ENCODE results near the gene PRSS22.

The PRSS22 gene

DNA sequence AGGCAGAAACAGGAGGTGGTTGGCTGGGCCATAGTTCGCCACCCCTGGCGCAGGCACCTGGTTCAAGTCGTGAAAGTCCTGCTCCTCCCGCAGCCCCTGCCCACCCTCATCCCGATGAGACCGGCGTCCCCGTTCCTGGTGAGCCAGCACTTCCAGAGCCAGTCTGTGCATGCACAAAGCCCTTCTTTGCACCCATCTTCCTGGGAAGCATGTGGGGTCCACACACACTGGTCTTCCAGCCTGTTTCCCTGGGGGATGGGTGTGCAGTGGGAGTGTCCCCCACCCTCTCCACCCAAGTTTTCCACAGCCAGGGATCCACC lies 29.5 kb downstream of the PRSS22 start:
- DNase-seq = no peak

DNA sequence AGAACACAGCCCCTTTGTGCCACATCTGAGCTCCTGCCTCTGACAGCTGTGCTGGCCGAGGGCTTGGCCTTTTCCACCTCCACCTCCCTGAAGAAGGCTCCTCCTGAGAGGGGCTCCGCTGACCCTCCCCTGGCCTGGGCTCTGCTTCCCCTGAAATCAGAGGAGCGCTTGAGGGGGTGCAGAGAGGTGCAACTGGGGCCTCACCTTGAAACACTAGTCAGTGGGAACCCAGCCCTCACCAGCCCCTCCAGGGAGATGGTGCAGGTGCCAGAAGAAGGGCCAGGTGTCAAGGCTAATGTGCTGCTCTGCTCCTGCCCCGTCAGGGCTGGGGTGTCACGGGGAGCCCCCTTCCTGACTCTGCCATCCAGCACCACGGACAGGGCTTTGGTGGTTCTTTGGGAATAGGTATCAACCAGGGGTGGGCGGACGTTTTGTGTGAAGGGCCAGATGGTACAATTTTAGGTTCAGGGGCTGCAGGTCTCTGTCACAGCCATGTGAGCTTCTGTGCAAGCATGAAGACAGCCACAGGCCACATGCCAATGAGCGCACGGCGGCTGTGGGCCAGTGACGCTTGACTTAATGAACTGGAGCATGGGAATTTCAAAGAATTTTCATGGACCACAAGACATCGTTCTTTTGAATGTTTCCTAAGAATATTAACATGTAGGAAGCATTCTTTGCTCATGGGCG lies 30.0 kb downstream of the PRSS22 start:
- no peak for DNase-seq

DNA sequence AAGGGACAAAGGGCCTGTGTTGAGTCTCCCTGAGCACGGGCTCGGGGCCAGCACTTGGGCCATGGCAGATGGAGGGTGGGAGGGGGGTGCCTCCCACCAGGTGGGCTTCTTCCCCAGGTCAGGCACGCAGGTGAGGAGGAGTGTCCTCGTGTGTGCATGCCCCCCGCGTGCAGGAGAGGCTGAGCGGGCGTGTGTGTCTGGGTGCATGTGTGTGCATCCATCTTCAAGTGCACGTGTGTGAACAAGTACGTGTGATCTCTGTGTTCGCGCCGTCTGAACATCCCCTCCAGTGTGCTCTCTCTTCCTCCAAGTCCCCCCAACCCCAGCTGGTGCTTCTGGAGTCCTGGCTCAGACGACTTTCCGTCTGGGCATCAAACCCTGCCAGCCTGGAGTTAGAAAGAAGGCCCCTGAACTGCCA lies 30.6 kb downstream of the PRSS22 start:
- DNase-seq = no peak

DNA sequence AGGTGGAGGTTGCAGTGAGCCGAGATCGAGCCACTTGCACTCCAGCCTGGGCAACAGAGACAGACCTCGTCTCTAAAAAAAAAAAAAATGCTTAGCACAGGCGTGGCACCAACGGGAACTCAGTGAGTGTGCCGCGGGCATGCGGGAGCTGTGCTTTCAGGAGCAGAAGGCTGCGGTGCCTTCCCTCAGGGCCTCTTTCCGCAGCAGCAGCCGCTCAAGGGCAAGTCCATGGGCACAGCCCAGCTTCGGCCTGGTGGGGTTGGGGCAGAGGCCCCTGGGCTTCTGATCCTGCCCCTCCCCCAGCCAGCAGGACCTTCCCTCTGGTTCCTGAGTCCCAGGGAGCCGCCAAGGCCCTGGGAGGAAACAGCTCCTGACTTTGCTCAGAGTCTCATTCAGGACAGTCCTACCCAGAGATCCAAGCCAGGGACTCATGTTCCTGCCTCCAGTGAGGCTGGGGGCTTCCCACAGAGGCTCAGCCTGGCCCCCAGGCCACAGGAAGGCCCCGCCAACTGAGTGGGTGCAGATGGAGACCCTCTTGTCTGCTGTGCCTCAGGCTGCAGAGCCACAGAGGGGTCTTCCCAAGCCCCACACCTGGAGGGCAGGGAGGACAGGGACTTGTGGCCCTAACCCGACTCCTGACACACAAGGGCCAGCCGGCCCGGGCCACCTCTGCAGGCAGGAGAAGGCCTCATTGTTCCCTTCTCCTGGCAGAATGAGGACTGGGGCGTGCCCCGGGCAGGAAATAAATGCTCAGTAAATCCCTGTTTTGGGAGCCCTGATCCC lies 31.2 kb downstream of the PRSS22 start:
- no peak for DNase-seq

DNA sequence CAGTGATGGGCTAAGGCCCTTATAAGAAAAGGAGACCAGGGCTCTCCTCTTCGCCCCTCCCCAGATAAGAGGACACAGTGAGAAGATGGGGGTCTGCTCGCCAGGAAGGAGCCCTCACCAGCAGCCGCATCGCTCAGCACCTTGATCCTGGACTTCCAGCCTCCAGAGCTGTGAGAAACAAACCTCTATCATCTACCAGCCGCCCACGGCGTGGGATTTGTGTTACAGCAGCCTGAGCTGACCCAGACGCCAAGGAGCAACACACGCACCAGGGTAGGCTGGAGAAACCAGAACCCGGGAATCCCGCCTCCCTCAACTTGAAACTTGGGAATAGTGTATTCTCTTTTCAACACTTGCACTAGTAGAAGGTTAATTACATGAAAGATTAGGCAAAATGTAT lies 32.1 kb downstream of the PRSS22 start:
- DNase-seq = no peak

DNA sequence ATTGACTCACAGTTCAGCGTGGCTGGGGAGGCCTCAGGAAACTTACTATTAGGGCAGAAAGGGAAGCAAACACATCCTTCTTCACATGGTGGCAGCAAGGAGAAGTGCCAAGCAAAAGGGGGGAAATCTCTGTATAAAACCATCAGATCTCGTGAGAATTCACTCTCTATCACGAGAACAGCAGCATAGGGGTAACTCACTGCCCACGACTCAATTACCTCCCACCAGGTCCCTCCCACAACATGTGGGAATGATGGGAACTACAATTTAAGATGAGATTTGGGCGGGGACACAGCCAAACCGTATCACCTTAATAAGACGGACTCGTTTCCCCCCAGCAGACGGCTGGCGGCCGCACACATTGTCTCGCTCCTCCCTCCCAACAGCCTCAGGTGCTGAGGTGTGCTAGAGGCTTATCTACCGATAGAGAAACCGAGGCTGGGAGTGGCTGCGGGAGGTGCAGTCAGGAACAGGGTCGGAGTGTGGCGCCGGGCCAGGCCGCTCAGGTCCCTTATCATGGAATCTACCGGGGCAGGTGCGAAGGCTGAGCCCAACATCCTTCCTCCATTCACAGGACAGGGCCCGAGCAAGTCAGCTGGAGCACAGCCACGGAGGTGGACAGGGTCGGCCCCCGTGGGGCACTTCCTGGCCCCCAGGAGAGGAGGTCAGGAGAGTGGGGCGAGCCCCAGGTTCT lies 32.8 kb downstream of the PRSS22 start:
- no peak for DNase-seq

DNA sequence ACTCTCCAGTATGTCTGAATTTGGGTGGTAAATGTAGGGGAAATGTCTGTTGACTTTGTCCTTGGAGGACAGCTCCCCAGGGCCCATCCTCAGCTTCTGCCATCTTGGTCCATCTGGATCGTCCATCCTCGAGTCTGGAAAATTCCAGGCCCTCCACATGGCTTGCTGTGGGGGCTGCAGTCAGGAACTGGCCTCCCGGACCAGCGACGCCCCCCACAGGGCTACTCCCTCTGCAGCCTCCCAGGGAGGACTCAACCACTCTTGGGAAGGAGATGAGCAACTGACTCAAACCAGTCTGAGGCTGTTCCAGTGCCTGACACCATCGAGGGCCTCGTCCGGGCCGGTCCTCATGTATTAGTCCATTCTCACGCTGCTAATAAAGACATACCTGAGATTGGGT lies 33.3 kb downstream of the PRSS22 start:
- no peak for DNase-seq

DNA sequence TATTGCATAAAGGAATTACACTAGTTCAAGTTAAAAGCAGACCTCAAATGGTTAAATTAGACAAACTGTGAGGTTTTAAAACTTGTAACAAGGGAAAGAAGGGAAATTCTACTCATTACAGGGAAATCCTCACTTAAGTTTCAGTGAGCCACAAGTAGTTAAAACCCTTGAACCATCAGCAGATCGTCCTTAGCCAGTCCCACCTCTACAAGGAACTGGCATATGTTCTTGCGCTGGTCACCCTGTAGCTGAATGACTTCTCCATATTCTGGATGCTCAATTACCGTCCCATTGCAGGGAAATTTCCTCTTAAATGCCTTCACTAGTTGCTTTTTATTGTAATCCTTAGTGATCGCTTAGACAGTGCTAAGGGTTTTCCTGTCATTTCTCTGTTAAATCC lies 35.5 kb downstream of the PRSS22 start:
- no peak for DNase-seq

DNA sequence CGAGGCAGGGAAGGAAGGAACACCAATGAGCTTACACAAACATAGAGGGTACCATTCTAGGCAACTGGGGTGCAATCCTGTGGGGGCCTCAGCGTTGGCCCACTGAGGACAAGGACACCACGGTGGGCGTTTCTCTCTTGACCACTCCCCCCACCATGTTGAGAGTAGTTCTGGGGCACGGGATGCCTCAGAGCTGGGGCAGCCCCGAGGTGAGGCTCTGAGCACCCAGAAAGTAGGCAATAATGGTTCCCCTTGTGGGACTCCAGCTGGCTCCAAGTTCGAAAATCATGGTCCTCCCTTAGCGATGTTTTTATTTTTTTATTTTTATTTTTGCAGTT lies 35.8 kb downstream of the PRSS22 start:
- no peak for DNase-seq

DNA sequence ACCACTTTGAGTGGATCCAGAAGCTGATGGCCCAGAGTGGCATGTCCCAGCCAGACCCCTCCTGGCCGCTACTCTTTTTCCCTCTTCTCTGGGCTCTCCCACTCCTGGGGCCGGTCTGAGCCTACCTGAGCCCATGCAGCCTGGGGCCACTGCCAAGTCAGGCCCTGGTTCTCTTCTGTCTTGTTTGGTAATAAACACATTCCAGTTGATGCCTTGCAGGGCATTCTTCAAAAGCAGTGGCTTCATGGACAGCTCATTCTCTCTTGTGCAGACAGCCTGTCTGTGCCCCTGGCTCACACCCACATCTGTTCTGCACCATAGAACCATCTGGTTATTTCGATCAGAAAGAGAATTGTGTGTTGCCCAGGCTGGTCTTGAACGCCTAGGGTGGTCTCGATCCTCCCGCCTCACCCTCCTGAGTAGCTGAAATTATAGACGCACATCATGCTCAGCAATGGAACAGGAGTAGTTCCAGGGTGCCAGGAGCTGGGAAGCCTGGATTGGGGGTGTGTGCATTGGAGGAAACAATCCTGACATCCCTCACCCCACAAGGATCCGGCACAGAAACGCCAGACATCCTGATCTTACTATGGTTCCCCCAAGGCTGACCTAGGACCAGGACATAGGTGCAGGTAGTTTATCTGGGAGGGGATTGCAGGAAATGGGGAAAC lies 36.3 kb downstream of the PRSS22 start:
- DNase-seq = no peak

DNA sequence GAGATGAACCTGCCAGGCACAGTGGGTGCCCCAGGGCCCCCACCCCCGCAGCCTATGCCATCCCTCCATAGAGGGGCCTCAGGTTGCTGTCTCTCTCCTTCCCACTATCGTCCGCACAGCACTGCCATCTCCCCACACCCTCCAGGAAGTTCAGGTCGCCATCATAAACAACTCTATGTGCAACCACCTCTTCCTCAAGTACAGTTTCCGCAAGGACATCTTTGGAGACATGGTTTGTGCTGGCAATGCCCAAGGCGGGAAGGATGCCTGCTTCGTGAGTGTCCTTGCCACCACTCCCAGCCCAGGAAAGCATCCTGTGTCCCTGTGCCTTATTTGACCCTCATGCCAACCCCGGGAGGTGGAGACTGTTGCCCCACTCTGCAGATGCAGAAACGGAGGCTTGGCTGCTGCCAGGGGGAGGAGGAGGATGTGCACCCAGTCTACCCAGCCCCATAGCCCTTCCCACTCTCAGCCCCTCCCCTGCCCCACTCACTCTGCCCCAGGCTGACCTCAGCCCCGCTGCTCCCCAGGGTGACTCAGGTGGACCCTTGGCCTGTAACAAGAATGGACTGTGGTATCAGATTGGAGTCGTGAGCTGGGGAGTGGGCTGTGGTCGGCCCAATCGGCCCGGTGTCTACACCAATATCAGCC lies 37.0 kb downstream of the PRSS22 start:
- no peak for DNase-seq

DNA sequence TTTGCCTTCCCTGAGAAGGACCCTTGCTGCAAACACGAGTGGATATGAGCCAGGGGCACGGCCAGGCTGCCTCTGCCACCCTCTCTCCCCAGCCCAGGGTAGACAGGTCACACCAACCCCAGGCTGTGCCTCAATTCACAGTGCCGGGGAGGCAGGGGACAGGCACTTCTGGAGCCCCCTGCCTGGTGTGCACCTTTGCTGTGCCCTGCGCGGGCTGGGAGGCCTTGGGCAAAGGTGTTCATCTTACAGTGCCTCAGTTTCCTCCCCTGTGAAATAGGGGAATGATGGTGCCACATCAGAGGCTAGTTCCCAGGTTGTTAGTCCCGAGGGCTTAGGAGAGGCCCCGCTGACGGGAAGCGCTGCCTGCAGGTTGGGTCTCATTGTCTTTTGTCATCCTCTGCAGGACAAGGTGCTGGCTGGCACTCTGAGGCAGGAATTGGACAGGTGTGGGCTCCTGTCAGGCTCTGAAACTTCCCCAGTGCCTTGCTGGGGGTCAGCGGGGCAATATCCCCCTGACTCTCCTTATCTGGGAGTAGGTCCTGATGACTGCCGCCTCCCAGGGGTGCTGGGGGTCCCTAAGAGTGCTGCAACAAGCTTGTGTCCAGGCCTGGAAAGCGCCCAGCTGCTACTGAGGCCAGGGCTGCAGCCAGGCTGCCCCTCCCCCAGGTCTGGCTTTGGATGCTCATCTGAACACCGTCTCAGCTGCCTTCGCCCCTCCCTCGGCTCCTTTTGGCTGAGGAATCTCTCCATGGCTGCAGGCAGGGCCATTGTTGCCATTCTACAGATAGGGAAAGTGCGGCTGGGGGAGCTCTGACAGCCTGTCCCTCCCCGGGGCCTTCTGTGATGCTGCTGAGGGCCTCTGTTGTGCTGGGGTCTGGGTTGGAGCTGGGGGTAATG lies 37.8 kb downstream of the PRSS22 start:
- DNase-seq = no peak

DNA sequence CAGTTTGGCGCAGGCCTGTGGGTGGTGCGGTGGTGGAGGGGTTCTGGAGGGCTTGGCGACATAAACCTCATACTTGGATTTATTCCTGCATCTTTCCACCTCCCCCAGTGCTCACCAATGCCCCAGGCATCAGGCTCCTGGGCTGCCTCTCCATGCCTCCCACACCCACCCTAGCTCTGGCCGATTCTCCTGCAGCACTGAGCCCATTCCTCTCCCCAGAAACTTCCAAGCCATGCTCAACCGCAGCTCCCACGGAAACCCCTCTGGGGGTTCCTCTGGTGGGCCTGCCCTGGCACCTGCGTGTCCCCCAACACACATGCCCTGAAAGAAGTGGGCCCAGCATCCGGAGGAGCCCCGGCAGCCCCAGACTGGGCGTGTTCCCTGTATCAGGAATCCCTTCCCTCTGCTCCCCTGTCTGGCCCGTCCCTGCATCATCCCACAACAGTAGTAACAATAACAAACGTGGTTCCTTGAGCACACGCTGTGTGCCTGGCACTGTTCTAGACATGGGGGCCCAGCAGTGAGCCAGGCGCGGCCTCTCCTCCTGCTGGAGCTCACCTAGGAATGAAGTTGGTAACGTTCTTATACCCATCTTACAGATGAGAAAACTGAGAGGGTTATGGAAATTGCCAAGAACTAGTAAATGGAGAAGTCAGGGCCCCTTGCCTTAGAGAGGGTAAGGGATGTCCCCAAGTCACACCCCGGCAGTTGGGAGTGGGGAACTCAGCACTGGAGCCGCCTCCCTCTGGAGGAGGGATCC lies 38.6 kb downstream of the PRSS22 start:
- no peak for DNase-seq

DNA sequence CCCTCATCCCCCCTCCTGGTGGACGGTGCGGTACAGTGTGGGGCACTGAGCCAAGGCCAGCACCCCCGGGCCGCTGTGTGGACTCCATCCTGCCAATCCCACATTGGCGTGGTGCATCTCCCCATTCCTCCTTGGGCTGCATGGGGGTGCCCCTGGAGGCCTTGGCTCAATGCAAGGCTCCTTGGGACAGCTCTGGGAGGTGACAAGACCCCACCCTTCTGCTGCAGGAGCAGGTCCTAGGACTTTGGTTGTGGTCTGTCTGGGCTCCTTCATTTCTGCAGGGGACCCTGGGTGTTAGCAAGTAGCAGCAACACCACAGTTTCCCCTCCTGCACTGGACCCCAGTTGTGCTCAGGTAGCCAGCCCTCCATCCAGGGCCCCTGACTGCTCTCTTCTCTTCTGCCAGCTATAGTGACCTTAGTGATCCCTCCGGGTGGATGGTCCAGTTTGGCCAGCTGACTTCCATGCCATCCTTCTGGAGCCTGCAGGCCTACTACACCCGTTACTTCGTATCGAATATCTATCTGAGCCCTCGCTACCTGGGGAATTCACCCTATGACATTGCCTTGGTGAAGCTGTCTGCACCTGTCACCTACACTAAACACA lies 39.6 kb downstream of the PRSS22 start:
- no peak for DNase-seq

DNA sequence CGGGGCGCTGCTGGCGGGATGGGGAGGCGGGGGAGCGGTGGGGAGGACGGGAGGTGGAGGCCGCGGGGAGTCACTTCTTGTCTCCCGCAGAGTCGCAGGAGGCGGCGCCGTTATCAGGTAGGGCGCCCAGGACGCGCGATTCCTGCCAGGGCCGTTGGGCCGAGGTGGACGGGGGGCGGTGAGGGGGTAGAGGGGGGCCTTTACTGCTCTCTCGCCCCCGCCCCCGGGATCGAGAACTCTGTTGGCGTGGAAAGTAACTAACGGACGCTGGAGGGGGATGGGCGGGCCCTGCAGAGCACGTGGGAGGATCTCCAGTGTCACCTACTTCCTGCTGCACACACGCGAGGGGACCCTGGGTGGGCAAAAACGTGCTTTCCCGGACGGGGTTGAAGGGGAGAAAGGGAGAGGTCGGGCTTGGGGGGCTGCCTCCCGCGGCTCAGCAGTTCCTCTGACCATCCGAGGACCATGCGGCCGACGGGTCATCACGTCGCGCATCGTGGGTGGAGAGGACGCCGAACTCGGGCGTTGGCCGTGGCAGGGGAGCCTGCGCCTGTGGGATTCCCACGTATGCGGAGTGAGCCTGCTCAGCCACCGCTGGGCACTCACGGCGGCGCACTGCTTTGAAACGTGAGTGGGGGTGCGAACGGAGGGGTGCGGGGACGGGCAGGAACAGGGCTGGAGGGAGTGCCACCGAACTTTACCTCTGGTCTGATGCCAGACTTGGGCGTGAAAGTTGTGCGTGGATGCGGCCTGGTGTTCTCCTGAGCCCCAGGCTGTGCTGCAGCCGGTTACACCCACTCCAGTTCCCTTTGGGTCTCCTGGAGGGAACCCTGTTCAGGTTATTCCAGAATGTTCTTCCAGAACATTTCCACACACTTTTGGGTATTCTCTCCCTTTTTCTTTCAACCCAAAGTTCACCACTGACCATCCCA lies 40.4 kb downstream of the PRSS22 start:
- no peak for DNase-seq

DNA sequence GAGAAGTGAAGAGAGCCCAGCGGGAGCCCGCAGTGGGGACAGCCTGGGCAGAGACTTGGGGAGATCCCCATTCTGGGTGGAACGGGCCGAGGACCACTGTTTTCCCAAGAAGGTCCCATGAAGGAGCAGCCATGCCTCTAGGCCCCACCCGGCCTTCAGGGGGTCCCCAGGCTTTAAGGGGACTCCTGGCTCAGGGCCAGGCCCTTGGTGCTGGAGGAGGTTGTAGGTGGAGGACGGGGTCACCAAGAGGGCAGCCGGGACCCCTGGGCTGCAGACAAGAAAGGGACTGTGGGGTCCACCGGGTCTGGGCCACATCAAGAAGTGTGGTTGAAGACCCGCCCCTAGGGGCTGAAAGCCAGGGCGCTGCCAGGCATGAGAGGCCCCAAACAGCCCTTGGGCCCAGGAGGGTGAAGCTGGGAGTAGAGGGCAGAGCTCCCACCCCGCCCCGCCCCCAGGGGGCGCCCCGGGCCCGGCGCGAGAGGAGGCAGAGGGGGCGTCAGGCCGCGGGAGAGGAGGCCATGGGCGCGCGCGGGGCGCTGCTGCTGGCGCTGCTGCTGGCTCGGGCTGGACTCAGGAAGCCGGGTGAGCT lies 41.1 kb downstream of the PRSS22 start, which contains the start of gene PRSS21:
Gene PRSS21, plus strand, starts transcription at position 487 of the 589 bp plus-strand sequence. Its CDS starts 32 bp downstream, at position 519.
- DNase-seq = no peak

DNA sequence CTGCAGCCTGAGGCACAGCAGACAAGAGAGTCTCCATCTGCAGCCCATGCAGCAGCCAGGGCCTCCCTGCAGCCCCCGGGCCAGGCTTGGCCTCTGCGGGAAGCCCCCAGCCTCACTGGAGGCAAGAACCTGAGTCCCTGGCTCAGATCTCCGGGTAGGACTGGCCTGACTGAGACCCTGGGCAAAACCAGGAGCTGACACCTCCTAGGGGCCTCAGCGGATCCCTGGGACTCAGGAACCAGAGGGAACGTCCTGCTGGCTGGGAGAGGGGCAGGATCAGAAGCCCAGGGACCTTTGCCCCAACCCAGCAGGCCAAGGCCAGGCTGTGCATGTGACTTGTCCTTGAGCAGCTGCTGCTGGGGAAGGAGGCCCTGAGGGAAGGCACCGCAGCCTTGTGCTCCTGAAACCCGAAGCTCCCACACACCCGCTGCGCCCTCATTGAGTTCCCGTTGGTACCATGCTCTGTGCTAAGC lies 42.6 kb downstream of the PRSS22 start:
- DNase-seq = no peak

DNA sequence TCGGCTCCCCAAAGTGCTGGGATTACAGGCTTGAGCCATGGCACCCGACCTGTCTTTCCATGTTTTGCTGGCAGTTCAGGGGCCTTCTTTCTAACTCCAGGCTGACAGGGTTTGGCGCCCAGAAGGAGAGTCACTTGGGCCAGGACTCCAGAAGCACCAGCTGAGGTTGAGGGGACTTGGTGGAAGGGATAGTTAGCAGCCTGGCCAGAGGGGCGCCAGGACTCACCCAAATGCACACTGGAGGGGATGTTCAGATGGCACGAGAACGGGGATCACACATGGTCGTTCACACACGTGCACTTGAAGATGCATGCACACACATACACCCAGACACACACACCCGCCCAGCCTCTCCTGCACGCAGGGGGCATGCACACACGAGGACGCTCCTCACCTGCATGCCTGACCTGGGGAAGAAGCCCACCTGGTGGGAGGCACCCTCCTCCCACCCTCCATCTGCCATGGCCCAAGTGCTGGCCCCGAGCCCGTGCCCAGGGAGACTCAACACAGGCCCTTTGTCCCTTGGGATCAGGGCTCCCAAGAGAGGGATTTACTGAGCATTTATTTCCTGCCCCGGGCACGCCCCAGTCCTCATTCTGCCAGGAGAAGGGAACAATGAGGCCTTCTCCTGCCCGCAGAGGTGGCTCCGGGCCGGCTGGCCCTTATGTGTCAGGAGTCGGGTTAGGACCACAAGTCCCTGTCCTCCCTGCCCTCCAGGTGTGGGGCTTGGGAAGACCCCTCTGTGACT lies 43.2 kb downstream of the PRSS22 start:
- DNase-seq = no peak
